Esophagus (tissue), 2 donors: ENCODE measurements around the gene SOX10. TPM values are rescaled to one million over a fixed set of nuclear protein-coding genes. Genes with fewer than 3 reads are reported as not detected.
A peak's percentile ranks its signal among the peaks of the same experiment; 100 is the strongest.

Source experiments
- H3K27ac ChIP-seq, 2 donors: one replicate each; pipeline ENCODE4 v1.5.1; 2013; ENCODE audit warnings: low read depth in 2 of 2, mild to moderate bottlenecking in 2 of 2, inconsistent platforms in 1 of 2, low read length in 1 of 2, moderate library complexity in 1 of 2
- H3K27me3 ChIP-seq, 2 donors: one replicate each; pipeline ENCODE4 v1.6.1; 2013; ENCODE audit warnings: low read length in 2 of 2, control low read depth in 1 of 2, mild to moderate bottlenecking in 1 of 2; ENCODE audit not compliant: insufficient read depth in 2 of 2, control insufficient read depth in 1 of 2
- H3K36me3 ChIP-seq, 2 donors: one replicate each; pipeline ENCODE4 v1.6.1; 2013; ENCODE audit warnings: low read length in 1 of 2; ENCODE audit not compliant: control insufficient read depth in 2 of 2, insufficient read depth in 2 of 2
- H3K4me1 ChIP-seq, 2 donors: one replicate each; pipeline ENCODE4 v1.6.1; 2013; ENCODE audit warnings: low read length in 1 of 2; ENCODE audit not compliant: control insufficient read depth in 2 of 2, insufficient read depth in 2 of 2
- H3K4me3 ChIP-seq, 2 donors: one replicate each; pipeline ENCODE4 v1.5.1; 2013; ENCODE audit warnings: low read length in 2 of 2, mild to moderate bottlenecking in 2 of 2, low read depth in 1 of 2, moderate library complexity in 1 of 2
- H3K9me3 ChIP-seq, 2 donors: one replicate each; pipeline ENCODE4 v1.6.1; 2013; ENCODE audit warnings: mild to moderate bottlenecking in 2 of 2, low read depth in 1 of 2, low read length in 1 of 2, moderate library complexity in 1 of 2; ENCODE audit not compliant: control insufficient read depth in 2 of 2, insufficient read depth in 1 of 2
- WGBS, 2 donors: extraction: QIAGEN DNeasy Blood & Tissue Kit; methylation state at CpG; one replicate each; pipeline ENCODE4 v1.1.7; 2013; 5-methylcytosine and 5-hydroxymethylcytosine counted together
- polyA plus RNA-seq, 2 donors: library from polyadenylated mRNA; stranded (reverse); fragments of 200-250 nt; gene quantifications; one replicate each; pipeline ENCODE4 v1.2.3, GENCODE V29; 2013
- donor health status: healthy with polysubstance abuse.
- donor health status: Bipolar disorder and iron deficiency.

Gene SOX10
- polyA plus RNA-seq, 2 donors = 0.63 to 0.99 TPM

- 4 to 9% methylated on average over 13 of the region's 13 CpGs for WGBS, 2 donors
- no peaks in the 10 kb centered on the region for H3K27me3 ChIP-seq
- peaks cover 12 to 23% of the 10 kb centered on the region in 2 donors for H3K4me1 ChIP-seq
- H3K4me3 ChIP-seq = no peak overlapping the region
- peaks cover 5 to 49% of the 10 kb centered on the region in 2 donors for H3K36me3 ChIP-seq
- no peaks in the 10 kb centered on the region for H3K9me3 ChIP-seq
- H3K27ac ChIP-seq = peak overlapping the region; percentile 82 to 98
These were observed 50.5 kb downstream of the SOX10 start for GRCh38 chr22:37933711-37934376.

- peaks cover 12 to 23% of the 10 kb centered on the region in 2 donors for H3K4me1 ChIP-seq
- no peaks in the 10 kb centered on the region for H3K9me3 ChIP-seq
- H3K36me3 ChIP-seq = peaks cover 5 to 53% of the 10 kb centered on the region in 2 donors
- no peaks in the 10 kb centered on the region for H3K27me3 ChIP-seq
- H3K27ac ChIP-seq = peak overlapping the region; percentile 82 to 98
- 57 to 69% methylated on average over 21 of the region's 21 CpGs for WGBS, 2 donors
- H3K4me3 ChIP-seq = no peak overlapping the region
These were observed 51.4 kb downstream of the SOX10 start for GRCh38 chr22:37932821-37933578.

- Histone ChIP-seq H3K36me3 (peaks cover 7 to 49% of the 10 kb centered on the region in 2 donors), H3K4me3 (no peak overlapping the region), H3K27ac (peak overlapping the region; percentile 82 to 98), H3K9me3 (no peaks in the 10 kb centered on the region), H3K4me1 (peaks cover 12 to 23% of the 10 kb centered on the region in 2 donors), H3K27me3 (no peaks in the 10 kb centered on the region)
- WGBS, 2 donors = 74 to 81% methylated on average over 9 to 10 of the region's 10 CpGs
These were observed 52.0 kb downstream of the SOX10 start for GRCh38 chr22:37932401-37932800.

- H3K27me3 ChIP-seq = no peaks in the 10 kb centered on the region
- no peaks in the 10 kb centered on the region for H3K9me3 ChIP-seq
- WGBS, 2 donors = 66 to 82% methylated on average over 6 of the region's 6 CpGs
- no peak overlapping the region for H3K4me3 ChIP-seq
- H3K4me1 ChIP-seq = peaks cover 12 to 23% of the 10 kb centered on the region in 2 donors
- H3K36me3 ChIP-seq = peaks cover 9 to 51% of the 10 kb centered on the region in 2 donors
- H3K27ac ChIP-seq = peak overlapping the region; percentile 82 to 98
These were observed 52.4 kb downstream of the SOX10 start for GRCh38 chr22:37931893-37932389.

GRCh38 chr22:37930952-37931440, 53.4 kb downstream of the SOX10 start:
- H3K4me1 ChIP-seq = peaks cover 12 to 23% of the 10 kb centered on the region in 2 donors
- H3K27ac ChIP-seq = peak overlapping the region in 1 of 2 donors; percentile 79

GRCh38 chr22:37930270-37930951, 53.9 kb downstream of the SOX10 start:
- peaks cover 24 to 60% of the 10 kb centered on the region in 2 donors for H3K36me3 ChIP-seq
- peak overlapping the region; percentile 2 to 79 for H3K27ac ChIP-seq
- H3K4me1 ChIP-seq = peaks cover 12 to 23% of the 10 kb centered on the region in 2 donors
- H3K4me3 ChIP-seq = no peak overlapping the region
- H3K27me3 ChIP-seq = no peaks in the 10 kb centered on the region
- WGBS, 2 donors = 67 to 76% methylated on average over 11 of the region's 11 CpGs
- no peaks in the 10 kb centered on the region for H3K9me3 ChIP-seq

More at GRCh38 chr22:37930952-37931440, 53.4 kb downstream of the SOX10 start:
- Histone ChIP-seq H3K4me3 (no peak overlapping the region), H3K9me3 (no peaks in the 10 kb centered on the region), H3K36me3 (peaks cover 18 to 56% of the 10 kb centered on the region in 2 donors), H3K27me3 (no peaks in the 10 kb centered on the region)
- WGBS, 2 donors = 64 to 71% methylated on average over 2 of the region's 2 CpGs

- H3K36me3 ChIP-seq = peaks cover 31 to 69% of the 10 kb centered on the region in 2 donors
- no peak overlapping the region for H3K4me3 ChIP-seq
- WGBS, 2 donors = 59 to 75% methylated on average over 5 of the region's 5 CpGs
- H3K27me3 ChIP-seq = no peaks in the 10 kb centered on the region
- H3K4me1 ChIP-seq = peaks cover 12 to 23% of the 10 kb centered on the region in 2 donors
- no peaks in the 10 kb centered on the region for H3K9me3 ChIP-seq
- H3K27ac ChIP-seq = peak overlapping the region; percentile 2 to 70
These were observed 55.0 kb downstream of the SOX10 start for GRCh38 chr22:37929390-37929789.

GRCh38 chr22:37927637-37927936, 56.8 kb downstream of the SOX10 start:
- Histone ChIP-seq H3K36me3 (peaks cover 36 to 73% of the 10 kb centered on the region in 2 donors), H3K27ac (no peak overlapping the region), H3K4me1 (peaks cover 2 to 8% of the 10 kb centered on the region in 2 donors), H3K9me3 (no peaks in the 10 kb centered on the region), H3K27me3 (no peaks in the 10 kb centered on the region), H3K4me3 (no peak overlapping the region)
- 94 to 98% methylated on average over 5 of the region's 5 CpGs for WGBS, 2 donors
